SU-DHL-6 (cell line): Measurements from ENCODE around the gene ARMH2.

Experiments
- H2AFZ ChIP-seq: fragments of 200-600 bp; sonication (generic); 2 replicates; pipeline ENCODE4 v1.6.1; 2014; ENCODE audit warnings: low read depth, mild to moderate bottlenecking, moderate library complexity, mixed read lengths, antibody characterized with exemption, low read length; ENCODE audit not compliant: severe bottlenecking
- H3F3A ChIP-seq: fragments of 200-600 bp; shearing (Covaris generic); 2 replicates; pipeline ENCODE4 v1.6.0; 2016; ENCODE audit warnings: antibody characterized with exemption, mild to moderate bottlenecking; ENCODE audit not compliant: insufficient read depth
- H3K27ac ChIP-seq: fragments of 200-600 bp; sonication (generic); 2 replicates; pipeline ENCODE4 v1.5.1; 2016; ENCODE audit warnings: low read depth, mild to moderate bottlenecking, low read length, moderate library complexity, mixed read lengths
- H3K27me3 ChIP-seq: fragments of 200-600 bp; sonication (generic), shearing (Covaris generic); 2 replicates; pipeline ENCODE4 v1.6.0; 2014; ENCODE audit warnings: mild to moderate bottlenecking, low read length
- H3K36me3 ChIP-seq: fragments of 200-600 bp; sonication (generic); 2 replicates; pipeline ENCODE4 v1.6.1; 2014; ENCODE audit warnings: mild to moderate bottlenecking, low read length, mixed read lengths
- H3K4me2 ChIP-seq: fragments of 300-600, 200-600 bp; shearing (Covaris generic), sonication (generic); 2 replicates; pipeline ENCODE4 v1.6.0; 2014; ENCODE audit warnings: low read length, low read depth, mild to moderate bottlenecking; ENCODE audit not compliant: poor library complexity, severe bottlenecking
- H3K4me3 ChIP-seq: fragments of 200-600 bp; sonication (generic); 2 replicates; pipeline ENCODE4 v1.5.1; 2014; ENCODE audit warnings: antibody characterized with exemption, low read length, mild to moderate bottlenecking, mixed read lengths; ENCODE audit not compliant: insufficient read depth, poor library complexity, severe bottlenecking
- H3K79me2 ChIP-seq: fragments of 200-600 bp; sonication (generic); 2 replicates; pipeline ENCODE4 v1.6.1; 2014; ENCODE audit warnings: mild to moderate bottlenecking, low read length, moderate library complexity; ENCODE audit not compliant: insufficient read depth
- H3K9ac ChIP-seq: fragments of 200-600 bp; sonication (generic); 2 replicates; pipeline ENCODE4 v1.7.0; 2014; ENCODE audit warnings: mild to moderate bottlenecking, low read length
- H3K9me2 ChIP-seq: fragments of 200-600 bp; sonication (generic); replicated peaks from 2 replicates; pipeline ENCODE4 v1.6.1; 2014; ENCODE audit warnings: low read length; ENCODE audit not compliant: insufficient read depth
- H3K9me3 ChIP-seq: fragments of 200-600 bp; sonication (generic); 2 replicates; pipeline ENCODE4 v1.6.1; 2014; ENCODE audit warnings: low read length, mixed read lengths; ENCODE audit not compliant: insufficient read depth
- H4K20me1 ChIP-seq: fragments of 200-600 bp; sonication (generic); 2 replicates; pipeline ENCODE4 v1.6.1; 2014; ENCODE audit warnings: low read depth, mild to moderate bottlenecking, antibody characterized with exemption, low read length, moderate library complexity, mixed read lengths
- CTCF ChIP-seq: fragments of 200-600 bp; sonication (generic); IDR thresholded peaks from one replicate; pipeline ENCODE4 v1.5.1; 2017; ENCODE audit warnings: antibody characterized with exemption, mild to moderate bottlenecking, low read length, moderate library complexity; ENCODE audit not compliant: insufficient read depth, poor library complexity, severe bottlenecking
- EZH2phosphoT487 ChIP-seq: fragments of 200-600 bp; sonication (generic), shearing (Covaris generic); conservative IDR thresholded peaks from 2 replicates; pipeline ENCODE4 v1.6.1; 2018; ENCODE audit warnings: mild to moderate bottlenecking, antibody characterized with exemption, low read length, moderate library complexity, mixed read lengths

The ARMH2 gene

GRCh38 chr6:24795106-24795505 lies 3.6 kb downstream of the ARMH2 start:
- Histone ChIP-seq H3K9me2 (no peaks in the 10 kb centered on the region), H4K20me1 (no peaks in the 10 kb centered on the region), H3F3A (peaks cover 17% of the 10 kb centered on the region)

GRCh38 chr6:24788031-24788665 lies 10.6 kb downstream of the ARMH2 start:
- H3K36me3 ChIP-seq: peaks cover 46% of the 10 kb centered on the region

More at GRCh38 chr6:24795106-24795505, 3.6 kb downstream of the ARMH2 start:
- Histone ChIP-seq H3K9ac (no peak overlapping the region), H3K27me3 (no peaks in the 10 kb centered on the region), H3K79me2 (no peaks in the 10 kb centered on the region), H3K4me3 (no peak overlapping the region), H3K27ac (no peak overlapping the region), H3K4me2 (no peak overlapping the region), H3K36me3 (no peaks in the 10 kb centered on the region), H3K9me3 (no peaks in the 10 kb centered on the region), H2AFZ (no peak overlapping the region)
- TF ChIP-seq EZH2phosphoT487 (no peak), CTCF (no peak)

GRCh38 chr6:24780206-24780605 lies 18.5 kb downstream of the ARMH2 start:
- Histone ChIP-seq H3K9me3 (no peaks in the 10 kb centered on the region), H3K9ac (no peak overlapping the region), H3K79me2 (peaks cover 79% of the 10 kb centered on the region), H3K27ac (no peak overlapping the region), H3K4me2 (no peak overlapping the region), H3K4me3 (no peak overlapping the region), H3K27me3 (no peaks in the 10 kb centered on the region), H3K36me3 (peaks cover 86% of the 10 kb centered on the region), H4K20me1 (peaks cover 63% of the 10 kb centered on the region), H2AFZ (no peak overlapping the region), H3F3A (peaks cover 27% of the 10 kb centered on the region), H3K9me2 (no peaks in the 10 kb centered on the region)
- no peak for TF ChIP-seq EZH2phosphoT487
- TF ChIP-seq CTCF: no peak

More at GRCh38 chr6:24788031-24788665, 10.6 kb downstream of the ARMH2 start:
- H3K9me3 ChIP-seq: no peaks in the 10 kb centered on the region
- H3K4me2 ChIP-seq: no peak overlapping the region
- H3K27ac ChIP-seq: no peak overlapping the region
- no peak overlapping the region for H2AFZ ChIP-seq
- H3F3A ChIP-seq: peaks cover 44% of the 10 kb centered on the region
- TF ChIP-seq CTCF: no peak
- TF ChIP-seq EZH2phosphoT487: no peak
- H3K4me3 ChIP-seq: no peak overlapping the region
- H3K79me2 ChIP-seq: peaks cover 12% of the 10 kb centered on the region
- peaks cover 16% of the 10 kb centered on the region for H4K20me1 ChIP-seq
- H3K27me3 ChIP-seq: no peaks in the 10 kb centered on the region
- no peaks in the 10 kb centered on the region for H3K9me2 ChIP-seq
- no peak overlapping the region for H3K9ac ChIP-seq
